Fibroblast of lung (primary cell): ENCODE data around the gene BCDIN3D. TPM values are rescaled to one million over a fixed set of nuclear protein-coding genes. Genes with fewer than 3 reads are reported as not detected.
"Not testable (repeated sequence)": the region's sequence is repeated elsewhere in the genome, so short reads cannot be mapped to it uniquely, and the experiment has no call there.

Experiments
- DNase-seq, 2 donors: peaks; one replicate each; pipeline versions ENCODE4 v3.0.0 to v3.0.0-alpha.2; 2010; ENCODE audit warnings: low read depth in 2 of 2
- H2AFZ ChIP-seq: 2 replicates; pipeline ENCODE4 v1.5.1; 2012; ENCODE audit warnings: low read length, control low read depth, inconsistent platforms
- H3K27ac ChIP-seq: 2 replicates; pipeline ENCODE4 v1.5.1; 2011; ENCODE audit warnings: low read length, control low read depth; ENCODE audit not compliant: insufficient read depth
- H3K27me3 ChIP-seq: 2 replicates; pipeline ENCODE4 v1.5.1; 2011; ENCODE audit warnings: mild to moderate bottlenecking, low read length; ENCODE audit not compliant: control insufficient read depth, insufficient read depth
- H3K36me3 ChIP-seq: 2 replicates; pipeline ENCODE4 v1.5.1; 2011; ENCODE audit warnings: low read length; ENCODE audit not compliant: control insufficient read depth, insufficient read depth
- H3K4me1 ChIP-seq: 2 replicates; pipeline ENCODE4 v1.5.1; 2011; ENCODE audit warnings: low read length; ENCODE audit not compliant: control insufficient read depth, insufficient read depth; ENCODE audit errors: extremely low read depth
- H3K4me2 ChIP-seq: 2 replicates; pipeline ENCODE4 v1.5.1; 2011; ENCODE audit warnings: low read length, control low read depth; ENCODE audit not compliant: insufficient read depth; ENCODE audit errors: extremely low read depth
- H3K4me3 ChIP-seq, 4 experiments: fragments of 200-600 bp in 1 of 4; sonication (generic) in 1 of 4; replicated peaks in 1 of 4; 2 replicates each; pipeline ENCODE4 v1.5.1; 2011 to 2016; ENCODE audit warnings: low read length in 4 of 4, low read depth in 3 of 4, mild to moderate bottlenecking in 3 of 4, control low read depth in 2 of 4, inconsistent platforms in 1 of 4, mixed read lengths in 1 of 4; ENCODE audit not compliant: insufficient read depth in 1 of 4; ENCODE audit errors: control extremely low read depth in 1 of 4
- H3K79me2 ChIP-seq: 2 replicates; pipeline ENCODE4 v1.5.1; 2012; ENCODE audit warnings: mild to moderate bottlenecking, low read length, inconsistent platforms; ENCODE audit not compliant: control insufficient read depth, insufficient read depth
- H3K9ac ChIP-seq: 2 replicates; pipeline ENCODE4 v1.5.1; 2011; ENCODE audit warnings: mild to moderate bottlenecking, low read length, control low read depth; ENCODE audit not compliant: insufficient read depth
- H3K9me3 ChIP-seq: 2 replicates; pipeline ENCODE4 v1.5.1; 2012; ENCODE audit warnings: low read depth, low read length; ENCODE audit not compliant: control insufficient read depth, insufficient read depth
- H4K20me1 ChIP-seq: 2 replicates; pipeline ENCODE4 v1.5.1; 2011; ENCODE audit warnings: low read length; ENCODE audit not compliant: control insufficient read depth, insufficient read depth; ENCODE audit errors: extremely low read depth
- EZH2 ChIP-seq: IDR thresholded peaks from 2 replicates; pipeline ENCODE4 v1.5.1; 2012; ENCODE audit warnings: low read length, control low read depth, mild to moderate bottlenecking; ENCODE audit errors: missing control alignments
- polyA plus RNA-seq, 2 donors: library from polyadenylated mRNA; depleted of rRNA in 1 of 2; stranded (reverse) in 1 of 2; unstranded in 1 of 2; fragments of >200 nt; gene quantifications; 2 replicates each; pipeline ENCODE4 v1.2.1, GENCODE V29; 2011 to 2012; ENCODE audit warnings: missing spikeins in 1 of 2
- total RNA-seq: library from RNA; depleted of rRNA; stranded (reverse); fragments of >200 nt; gene quantifications from 2 replicates; pipeline ENCODE4 v1.2.1, GENCODE V29; 2014
- TF ChIP-seq, protein P1 (sequence below), 2 donors: IDR thresholded peaks in 1 of 2; conservative IDR thresholded peaks in 1 of 2; 1 replicate in 1 of 2; 2 replicates in 1 of 2; pipeline ENCODE4 v1.5.1; 2011 to 2012; ENCODE audit warnings: low read length in 2 of 2, control low read depth in 1 of 2, inconsistent platforms in 1 of 2, low read depth in 1 of 2, mild to moderate bottlenecking in 1 of 2

The BCDIN3D gene
- total and polyA plus RNA-seq, 2 donors (not counting 1 experiment from before 2014, with no cell fraction given): 3.2 to 4.5 TPM

DNA sequence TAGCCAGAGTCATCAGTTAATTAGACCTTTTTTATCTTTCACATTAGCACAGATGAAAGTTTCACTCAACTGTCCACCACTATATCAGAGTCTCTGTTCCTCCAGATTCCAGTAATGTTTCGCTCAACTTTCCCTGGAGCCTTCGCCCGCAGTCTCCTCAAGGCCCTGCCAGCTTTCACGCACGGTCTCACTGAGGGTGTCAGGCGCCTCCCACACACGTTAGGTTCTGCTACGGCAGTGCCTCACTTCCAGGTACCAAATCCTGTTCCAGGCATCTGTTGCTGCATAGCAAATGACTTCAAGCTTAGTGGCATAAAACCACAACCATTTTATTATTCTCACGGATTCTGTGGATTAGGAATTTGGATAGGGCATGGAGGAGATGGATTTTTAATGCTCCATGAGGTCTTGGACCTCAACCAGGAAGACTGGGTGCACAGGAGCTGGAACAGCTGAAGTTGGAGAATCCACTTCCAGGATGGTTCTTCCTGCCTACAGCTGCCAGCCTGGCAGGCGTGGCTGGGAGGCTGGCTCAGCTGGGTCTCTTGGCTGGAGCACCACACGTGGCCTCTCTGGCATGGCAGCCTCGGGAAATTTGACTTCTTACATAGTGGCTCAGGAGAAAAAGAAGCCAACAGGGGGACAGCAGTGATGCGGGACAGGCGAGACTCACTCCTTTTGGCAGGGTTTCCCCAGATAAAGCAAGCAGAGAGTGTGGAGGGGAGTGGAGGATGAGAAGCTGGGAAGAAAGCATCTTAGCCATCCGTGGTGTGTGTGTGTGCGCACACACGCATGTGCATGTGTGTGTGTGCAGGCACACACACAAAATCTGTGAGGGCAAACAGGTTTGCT is 21.3 kb upstream of the BCDIN3D start:
- no peak overlapping the region for H3K27ac ChIP-seq
- H3K4me1 ChIP-seq: peaks cover 13% of the 10 kb centered on the region
- no peak for DNase-seq
- no peaks in the 10 kb centered on the region for H3K9me3 ChIP-seq
- H3K4me3 ChIP-seq: no peak overlapping the region
- no peak for TF ChIP-seq EZH2
- TF ChIP-seq, protein P1, sequence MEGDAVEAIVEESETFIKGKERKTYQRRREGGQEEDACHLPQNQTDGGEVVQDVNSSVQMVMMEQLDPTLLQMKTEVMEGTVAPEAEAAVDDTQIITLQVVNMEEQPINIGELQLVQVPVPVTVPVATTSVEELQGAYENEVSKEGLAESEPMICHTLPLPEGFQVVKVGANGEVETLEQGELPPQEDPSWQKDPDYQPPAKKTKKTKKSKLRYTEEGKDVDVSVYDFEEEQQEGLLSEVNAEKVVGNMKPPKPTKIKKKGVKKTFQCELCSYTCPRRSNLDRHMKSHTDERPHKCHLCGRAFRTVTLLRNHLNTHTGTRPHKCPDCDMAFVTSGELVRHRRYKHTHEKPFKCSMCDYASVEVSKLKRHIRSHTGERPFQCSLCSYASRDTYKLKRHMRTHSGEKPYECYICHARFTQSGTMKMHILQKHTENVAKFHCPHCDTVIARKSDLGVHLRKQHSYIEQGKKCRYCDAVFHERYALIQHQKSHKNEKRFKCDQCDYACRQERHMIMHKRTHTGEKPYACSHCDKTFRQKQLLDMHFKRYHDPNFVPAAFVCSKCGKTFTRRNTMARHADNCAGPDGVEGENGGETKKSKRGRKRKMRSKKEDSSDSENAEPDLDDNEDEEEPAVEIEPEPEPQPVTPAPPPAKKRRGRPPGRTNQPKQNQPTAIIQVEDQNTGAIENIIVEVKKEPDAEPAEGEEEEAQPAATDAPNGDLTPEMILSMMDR (conservative IDR thresholded peaks at IDR 0.05 in 1 of 2, IDR thresholded peaks at IDR 0.05 in 1 of 2; ENCODE audit: low read depth in 1 of 2, low read length in 2 of 2): no peak
- H2AFZ ChIP-seq: no peak overlapping the region
- no peaks in the 10 kb centered on the region for H3K36me3 ChIP-seq
- no peaks in the 10 kb centered on the region for H4K20me1 ChIP-seq
- no peak overlapping the region for H3K9ac ChIP-seq
- H3K79me2 ChIP-seq: no peaks in the 10 kb centered on the region
- H3K4me2 ChIP-seq: no peak overlapping the region
- peaks cover 26% of the 10 kb centered on the region for H3K27me3 ChIP-seq

DNA sequence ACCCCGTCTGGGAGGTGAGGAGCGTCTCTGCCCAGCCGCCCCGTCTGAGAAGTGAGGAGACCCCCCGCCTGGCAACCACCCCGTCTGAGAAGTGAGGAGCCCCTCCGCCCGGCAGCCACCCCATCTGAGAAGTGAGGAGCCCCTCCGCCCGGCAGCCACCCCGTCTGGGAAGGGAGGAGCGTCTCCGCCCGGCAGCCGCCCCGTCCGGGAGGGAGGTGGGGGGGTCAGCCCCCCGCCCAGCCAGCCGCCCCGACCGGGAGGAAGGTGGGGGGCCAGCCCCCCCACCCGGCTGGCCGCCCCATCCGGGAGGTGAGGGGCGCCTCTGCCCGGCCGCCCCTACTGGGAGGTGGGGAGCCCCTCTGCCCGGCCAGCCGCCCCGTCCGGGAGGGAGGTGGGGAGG is 18.0 kb upstream of the BCDIN3D start:
- H2AFZ ChIP-seq, H3K9me3 ChIP-seq, H3K4me2 ChIP-seq, H3K27ac ChIP-seq, H3K9ac ChIP-seq, H3K4me1 ChIP-seq, H3K36me3 ChIP-seq, DNase-seq, H4K20me1 ChIP-seq, H3K79me2 ChIP-seq, H3K4me3 ChIP-seq: not testable (repeated sequence)
- H3K27me3 ChIP-seq: peaks cover 22% of the 10 kb centered on the region

DNA sequence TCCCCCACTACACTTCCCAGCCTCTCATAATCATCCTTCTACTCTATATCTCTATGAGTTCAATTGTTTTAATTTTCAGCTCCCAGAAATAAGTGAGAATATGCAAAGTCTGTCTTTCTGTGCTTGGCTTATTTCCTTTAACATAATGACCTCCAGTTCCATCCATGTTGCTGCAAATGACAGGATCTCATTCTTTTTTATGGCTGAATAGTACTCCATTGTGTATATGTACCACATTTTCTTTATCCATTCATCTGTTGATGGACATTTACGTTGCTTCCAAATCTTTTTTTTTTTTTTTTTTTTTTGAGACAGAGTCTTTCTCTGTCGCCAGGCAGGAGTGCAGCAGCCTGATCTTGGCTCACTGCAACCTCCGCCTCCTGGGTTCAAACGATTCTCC is 13.0 kb upstream of the BCDIN3D start:
- H3K9ac ChIP-seq, H3K9me3 ChIP-seq, H3K79me2 ChIP-seq, H2AFZ ChIP-seq, H3K4me2 ChIP-seq, DNase-seq, H3K4me3 ChIP-seq, H3K36me3 ChIP-seq, H4K20me1 ChIP-seq, H3K27ac ChIP-seq, H3K4me1 ChIP-seq: not testable (repeated sequence)
- peaks cover 13% of the 10 kb centered on the region for H3K27me3 ChIP-seq

DNA sequence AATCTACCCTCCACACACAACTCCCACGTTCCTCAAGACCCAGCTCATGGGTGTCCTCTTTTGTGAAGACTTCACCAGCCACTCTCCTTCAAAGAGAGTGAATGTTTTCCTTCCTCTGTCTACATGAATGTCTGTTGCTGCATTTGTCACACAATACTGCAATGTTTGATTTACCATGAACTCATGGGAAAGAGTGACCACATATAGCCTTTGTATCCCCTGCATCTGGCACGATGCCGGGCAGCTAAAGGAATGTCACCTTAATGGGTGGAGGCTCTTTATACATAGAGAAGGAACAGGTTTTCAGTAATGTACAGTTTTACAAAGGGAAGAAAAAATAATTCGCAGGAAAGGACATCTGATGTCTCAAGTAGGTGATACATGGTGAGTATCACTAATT is 12.1 kb upstream of the BCDIN3D start:
- Histone ChIP-seq H3K79me2 (no peaks in the 10 kb centered on the region), H3K27ac (no peak overlapping the region), H3K36me3 (no peaks in the 10 kb centered on the region), H3K4me3 (no peak overlapping the region), H2AFZ (no peak overlapping the region), H4K20me1 (no peaks in the 10 kb centered on the region), H3K9ac (no peak overlapping the region), H3K27me3 (peaks cover 13% of the 10 kb centered on the region), H3K4me1 (no peaks in the 10 kb centered on the region), H3K9me3 (no peaks in the 10 kb centered on the region), H3K4me2 (no peak overlapping the region)
- DNase-seq: no peak
- TF ChIP-seq, protein P1 (conservative IDR thresholded peaks at IDR 0.05 in 1 of 2, IDR thresholded peaks at IDR 0.05 in 1 of 2; ENCODE audit: low read depth in 1 of 2, low read length in 2 of 2): no peak
- no peak for TF ChIP-seq EZH2
